Neural progenitor cell (in vitro differentiated cells): ENCODE results near the gene LZTFL1.

Experiments
- EZH2 ChIP-seq: fragments of 200-600 bp; sonication (generic); IDR thresholded peaks from 2 replicates; pipeline ENCODE4 v1.6.1; 2017; ENCODE audit warnings: antibody characterized with exemption, mild to moderate bottlenecking, moderate library complexity
- EZH2phosphoT487 ChIP-seq: fragments of 200-600 bp; sonication (generic); IDR thresholded peaks from 2 replicates; pipeline ENCODE4 v1.6.1; 2017; ENCODE audit warnings: antibody characterized with exemption

DNA sequence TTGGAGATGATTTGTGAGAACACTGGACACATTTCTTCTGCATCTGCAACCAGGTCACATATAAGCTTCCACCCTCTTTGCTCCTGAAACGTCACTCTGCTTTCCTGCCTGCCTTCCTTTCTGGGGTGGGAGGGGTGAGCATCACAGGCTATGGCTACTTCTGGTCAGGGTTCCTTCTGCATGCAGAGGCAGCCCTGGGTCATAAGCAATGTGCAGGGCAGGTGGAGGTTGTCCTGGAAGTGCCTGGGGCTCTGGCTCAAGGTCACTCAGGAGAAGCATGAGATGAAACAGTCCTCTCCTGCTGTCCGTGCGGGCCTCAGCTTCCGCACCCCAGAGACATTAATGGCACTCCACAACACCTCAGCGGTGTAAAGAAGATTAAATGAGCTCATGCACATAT is 60.6 kb downstream of the LZTFL1 start:
- TF ChIP-seq EZH2phosphoT487 = no peak
- TF ChIP-seq EZH2 = no peak
